ENCODE measurements around the gene IDUA.

IDUA gene

GRCh38 chr4:965048-965765 lies 21.6 kb upstream of the IDUA start:
- DNase-seq (ENCODE audit: low read depth in 2 of 2) = no peak
- H3K4me3 ChIP-seq (replicated peaks in 1 of 2; ENCODE audit: low read depth in 2 of 2, low read length in 2 of 2) = no peak overlapping the region
- no peak for TF ChIP-seq CTCF (IDR thresholded peaks at IDR 0.05; ENCODE audit: low read depth, low read length)

- DNase-seq (ENCODE audit: low read depth in 2 of 2) = no peak
- H3K4me3 ChIP-seq (replicated peaks in 1 of 2; ENCODE audit: low read depth in 2 of 2, low read length in 2 of 2) = no peak overlapping the region
- TF ChIP-seq CTCF (IDR thresholded peaks at IDR 0.05; ENCODE audit: low read depth, low read length) = no peak
These were observed 21.1 kb upstream of the IDUA start for GRCh38 chr4:965766-966134.

- TF ChIP-seq CTCF (IDR thresholded peaks at IDR 0.05; ENCODE audit: low read depth, low read length) = no peak
- DNase-seq (ENCODE audit: low read depth in 2 of 2) = no peak
- no peak overlapping the region for H3K4me3 ChIP-seq (replicated peaks in 1 of 2; ENCODE audit: low read depth in 2 of 2, low read length in 2 of 2)
These were observed 20.4 kb upstream of the IDUA start for GRCh38 chr4:966266-967112.

GRCh38 chr4:967113-968104 lies 19.4 kb upstream of the IDUA start:
- no peak for DNase-seq (ENCODE audit: low read depth in 2 of 2)
- no peak for TF ChIP-seq CTCF (IDR thresholded peaks at IDR 0.05; ENCODE audit: low read depth, low read length)
- H3K4me3 ChIP-seq (replicated peaks in 1 of 2; ENCODE audit: low read depth in 2 of 2, low read length in 2 of 2) = no peak overlapping the region

- DNase-seq (ENCODE audit: low read depth in 2 of 2) = no peak
- no peak for TF ChIP-seq CTCF (IDR thresholded peaks at IDR 0.05; ENCODE audit: low read depth, low read length)
- no peak overlapping the region for H3K4me3 ChIP-seq (replicated peaks in 1 of 2; ENCODE audit: low read depth in 2 of 2, low read length in 2 of 2)
These were observed 18.6 kb upstream of the IDUA start for GRCh38 chr4:968221-968620.

GRCh38 chr4:968621-969394 lies 18.0 kb upstream of the IDUA start:
- TF ChIP-seq CTCF (IDR thresholded peaks at IDR 0.05; ENCODE audit: low read depth, low read length) = no peak
- H3K4me3 ChIP-seq (replicated peaks in 1 of 2; ENCODE audit: low read depth in 2 of 2, low read length in 2 of 2) = no peak overlapping the region

More at GRCh38 chr4:968621-969394, 18.0 kb upstream of the IDUA start:
- no peak for DNase-seq (ENCODE audit: low read depth in 2 of 2)
